GM19455 (cell line): Measurements from ENCODE around the gene OMP.
A peak's percentile ranks its signal among the peaks of the same experiment; 100 is the strongest.
"Not testable (repeated sequence)": the region's sequence is repeated elsewhere in the genome, so short reads cannot be mapped to it uniquely, and the experiment has no call there.

ENCODE experiments used
- ATAC-seq: cut with Tn5 transposase; IDR thresholded peaks from one replicate; pipeline ENCODE4 v1.9.1; 2021; ENCODE audit not compliant: unreplicated experiment

Gene OMP

GRCh38 chr11:77102246-77103210 lies at the start of gene OMP:
Gene OMP (plus strand): TSS chr11:77102840. CDS start chr11:77102840, 0 bp downstream.
- ATAC-seq, result no peak

GRCh38 chr11:77053217-77054015 lies 49.2 kb upstream of the OMP start:
- ATAC-seq, result no peak

- no peak for ATAC-seq
Measured at GRCh38 chr11:77054084-77054483, 48.6 kb upstream of the OMP start.

- ATAC-seq, result no peak
Measured at GRCh38 chr11:77055101-77055561, 47.5 kb upstream of the OMP start.

GRCh38 chr11:77055913-77056312 lies 46.7 kb upstream of the OMP start:
- no peak for ATAC-seq

- no peak for ATAC-seq
Measured at GRCh38 chr11:77056814-77057402, 45.7 kb upstream of the OMP start.

GRCh38 chr11:77057938-77058474 lies 44.6 kb upstream of the OMP start:
- no peak for ATAC-seq

GRCh38 chr11:77058900-77059299 lies 43.7 kb upstream of the OMP start:
- no peak for ATAC-seq

GRCh38 chr11:77059806-77060205 lies 42.8 kb upstream of the OMP start:
- ATAC-seq, result no peak

- ATAC-seq, result no peak
Measured at GRCh38 chr11:77060234-77060633, 42.4 kb upstream of the OMP start.

- not testable (repeated sequence) for ATAC-seq
Measured at GRCh38 chr11:77061258-77061657, 41.4 kb upstream of the OMP start.

GRCh38 chr11:77062924-77063323 lies 39.7 kb upstream of the OMP start:
- ATAC-seq, result no peak

GRCh38 chr11:77063407-77063806 lies 39.2 kb upstream of the OMP start:
- ATAC-seq, result no peak

GRCh38 chr11:77063861-77064260 lies 38.8 kb upstream of the OMP start:
- no peak for ATAC-seq

- no peak for ATAC-seq
Measured at GRCh38 chr11:77064648-77065217, 37.9 kb upstream of the OMP start.

- ATAC-seq, result no peak
Measured at GRCh38 chr11:77065878-77066228, 36.8 kb upstream of the OMP start.

- ATAC-seq, result peak; percentile 92
Measured at GRCh38 chr11:77066229-77067042, 36.2 kb upstream of the OMP start, which contains the start of gene CAPN5. Gene CAPN5 (plus strand): TSS chr11:77066971. CDS start chr11:77084887, 17,916 bp downstream.

GRCh38 chr11:77067861-77068443 lies 34.7 kb upstream of the OMP start:
- no peak for ATAC-seq
